MM.1S (cell line): ENCODE measurements around the gene AK9.

Experiments used
- EZH2phosphoT487 ChIP-seq: fragments of 300-600 bp; sonication (generic); IDR thresholded peaks from 2 replicates; pipeline ENCODE4 v1.6.1; 2018; ENCODE audit warnings: antibody characterized with exemption, low read length
- TF ChIP-seq, protein P1 (sequence below): fragments of 300-600 bp; sonication (generic); IDR thresholded peaks from 2 replicates; pipeline ENCODE4 v1.5.1; 2016; ENCODE audit warnings: antibody characterized with exemption, low read length, mixed read lengths

GRCh38 chr6:109717971-109718370 lies 27.0 kb upstream of the AK9 start:
- TF ChIP-seq, protein P1, sequence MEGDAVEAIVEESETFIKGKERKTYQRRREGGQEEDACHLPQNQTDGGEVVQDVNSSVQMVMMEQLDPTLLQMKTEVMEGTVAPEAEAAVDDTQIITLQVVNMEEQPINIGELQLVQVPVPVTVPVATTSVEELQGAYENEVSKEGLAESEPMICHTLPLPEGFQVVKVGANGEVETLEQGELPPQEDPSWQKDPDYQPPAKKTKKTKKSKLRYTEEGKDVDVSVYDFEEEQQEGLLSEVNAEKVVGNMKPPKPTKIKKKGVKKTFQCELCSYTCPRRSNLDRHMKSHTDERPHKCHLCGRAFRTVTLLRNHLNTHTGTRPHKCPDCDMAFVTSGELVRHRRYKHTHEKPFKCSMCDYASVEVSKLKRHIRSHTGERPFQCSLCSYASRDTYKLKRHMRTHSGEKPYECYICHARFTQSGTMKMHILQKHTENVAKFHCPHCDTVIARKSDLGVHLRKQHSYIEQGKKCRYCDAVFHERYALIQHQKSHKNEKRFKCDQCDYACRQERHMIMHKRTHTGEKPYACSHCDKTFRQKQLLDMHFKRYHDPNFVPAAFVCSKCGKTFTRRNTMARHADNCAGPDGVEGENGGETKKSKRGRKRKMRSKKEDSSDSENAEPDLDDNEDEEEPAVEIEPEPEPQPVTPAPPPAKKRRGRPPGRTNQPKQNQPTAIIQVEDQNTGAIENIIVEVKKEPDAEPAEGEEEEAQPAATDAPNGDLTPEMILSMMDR = no peak
- TF ChIP-seq EZH2phosphoT487 = no peak
